ENCODE results near the gene MED23. TPM values are rescaled to one million over a fixed set of nuclear protein-coding genes. Genes with fewer than 3 reads are reported as not detected.

The MED23 gene
- total RNA-seq, 4 donors from 2014 or later: 17.1 to 21.2 (median 18.7) TPM

GRCh38 chr6:131629651-131630050 lies 1.6 kb upstream of the MED23 start:
- Histone ChIP-seq H3K4me3 (no peak overlapping the region), H3K27me3 (no peaks in the 10 kb centered on the region), H3K4me1 (peaks cover 14 to 32% (median 28%) of the 10 kb centered on the region in 4 donors), H3K9me3 (no peaks in the 10 kb centered on the region), H3K36me3 (peaks cover 4 to 13% (median 8%) of the 10 kb centered on the region in 4 donors), H3K27ac (replicated peaks in 1 of 4) (no peak overlapping the region)
- 52% methylated on average over 2 of the region's 2 CpGs for WGBS
- no peak for TF ChIP-seq EP300 (IDR thresholded peaks at IDR 0.05)
- TF ChIP-seq POLR2AphosphoS5 (IDR thresholded peaks at IDR 0.05): no peak
- TF ChIP-seq, protein P1, sequence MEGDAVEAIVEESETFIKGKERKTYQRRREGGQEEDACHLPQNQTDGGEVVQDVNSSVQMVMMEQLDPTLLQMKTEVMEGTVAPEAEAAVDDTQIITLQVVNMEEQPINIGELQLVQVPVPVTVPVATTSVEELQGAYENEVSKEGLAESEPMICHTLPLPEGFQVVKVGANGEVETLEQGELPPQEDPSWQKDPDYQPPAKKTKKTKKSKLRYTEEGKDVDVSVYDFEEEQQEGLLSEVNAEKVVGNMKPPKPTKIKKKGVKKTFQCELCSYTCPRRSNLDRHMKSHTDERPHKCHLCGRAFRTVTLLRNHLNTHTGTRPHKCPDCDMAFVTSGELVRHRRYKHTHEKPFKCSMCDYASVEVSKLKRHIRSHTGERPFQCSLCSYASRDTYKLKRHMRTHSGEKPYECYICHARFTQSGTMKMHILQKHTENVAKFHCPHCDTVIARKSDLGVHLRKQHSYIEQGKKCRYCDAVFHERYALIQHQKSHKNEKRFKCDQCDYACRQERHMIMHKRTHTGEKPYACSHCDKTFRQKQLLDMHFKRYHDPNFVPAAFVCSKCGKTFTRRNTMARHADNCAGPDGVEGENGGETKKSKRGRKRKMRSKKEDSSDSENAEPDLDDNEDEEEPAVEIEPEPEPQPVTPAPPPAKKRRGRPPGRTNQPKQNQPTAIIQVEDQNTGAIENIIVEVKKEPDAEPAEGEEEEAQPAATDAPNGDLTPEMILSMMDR (IDR thresholded peaks at IDR 0.05): no peak
- TF ChIP-seq POLR2A (IDR thresholded peaks at IDR 0.05; ENCODE audit: low read depth): no peak
- intact Hi-C loops (cut with DNase I): no loop called here
- no peak for DNase-seq (ENCODE audit: extremely low spot score)

DNA sequence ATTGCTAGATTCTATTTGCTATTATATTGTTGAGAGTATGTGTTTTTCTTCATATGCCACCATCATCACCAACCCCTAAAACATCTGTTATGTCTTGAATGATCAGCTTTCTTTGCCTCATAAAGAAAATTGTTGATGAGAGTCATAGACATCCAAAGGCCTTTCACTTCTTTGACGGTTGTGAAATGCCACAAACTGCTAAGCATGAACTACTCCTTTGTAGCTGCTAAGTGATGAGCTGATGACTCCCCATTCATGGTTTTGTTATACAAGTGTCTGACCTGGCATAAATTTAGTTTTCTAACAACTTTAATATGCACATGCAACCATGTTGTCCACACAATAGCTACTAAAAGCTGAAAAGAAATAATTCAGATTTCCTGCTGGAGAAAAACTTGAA lies 684 bp upstream of the MED23 start:
- peak overlapping the region; percentile 64 to 92 (median 82) for H3K4me3 ChIP-seq
- no peaks in the 10 kb centered on the region for H3K27me3 ChIP-seq
- 17% methylated on average over 1 of the region's 1 CpG for WGBS
- DNase-seq (ENCODE audit: extremely low spot score): no peak
- H3K36me3 ChIP-seq: peaks cover 14 to 22% (median 17%) of the 10 kb centered on the region in 4 donors
- H3K4me1 ChIP-seq: peaks cover 14 to 32% (median 28%) of the 10 kb centered on the region in 4 donors
- TF ChIP-seq POLR2A (IDR thresholded peaks at IDR 0.05; ENCODE audit: low read depth) (no peak), EP300 (IDR thresholded peaks at IDR 0.05) (no peak), POLR2AphosphoS5 (IDR thresholded peaks at IDR 0.05) (no peak)
- TF ChIP-seq, protein P1 (IDR thresholded peaks at IDR 0.05): no peak
- peak overlapping the region in 3 of 4 donors; percentile 74 to 80 (median 78) for H3K27ac ChIP-seq (replicated peaks in 1 of 4)
- no peaks in the 10 kb centered on the region for H3K9me3 ChIP-seq
- intact Hi-C loops (cut with DNase I): no loop called here

GRCh38 chr6:131615275-131615674 lies 12.8 kb downstream of the MED23 start:
- WGBS: 98% methylated on average over 4 of the region's 4 CpGs
- Histone ChIP-seq H3K4me3 (no peak overlapping the region), H3K27me3 (no peaks in the 10 kb centered on the region), H3K36me3 (peaks cover 61 to 98% (median 87%) of the 10 kb centered on the region in 4 donors), H3K4me1 (no peaks in the 10 kb centered on the region), H3K9me3 (no peaks in the 10 kb centered on the region), H3K27ac (replicated peaks in 1 of 4) (no peak overlapping the region)
- DNase-seq (ENCODE audit: extremely low spot score): no peak
- intact Hi-C loops (cut with DNase I): no loop called here
- TF ChIP-seq POLR2A (IDR thresholded peaks at IDR 0.05; ENCODE audit: low read depth) (no peak), EP300 (IDR thresholded peaks at IDR 0.05) (no peak), POLR2AphosphoS5 (IDR thresholded peaks at IDR 0.05) (no peak)
- TF ChIP-seq, protein P1 (IDR thresholded peaks at IDR 0.05): no peak

DNA sequence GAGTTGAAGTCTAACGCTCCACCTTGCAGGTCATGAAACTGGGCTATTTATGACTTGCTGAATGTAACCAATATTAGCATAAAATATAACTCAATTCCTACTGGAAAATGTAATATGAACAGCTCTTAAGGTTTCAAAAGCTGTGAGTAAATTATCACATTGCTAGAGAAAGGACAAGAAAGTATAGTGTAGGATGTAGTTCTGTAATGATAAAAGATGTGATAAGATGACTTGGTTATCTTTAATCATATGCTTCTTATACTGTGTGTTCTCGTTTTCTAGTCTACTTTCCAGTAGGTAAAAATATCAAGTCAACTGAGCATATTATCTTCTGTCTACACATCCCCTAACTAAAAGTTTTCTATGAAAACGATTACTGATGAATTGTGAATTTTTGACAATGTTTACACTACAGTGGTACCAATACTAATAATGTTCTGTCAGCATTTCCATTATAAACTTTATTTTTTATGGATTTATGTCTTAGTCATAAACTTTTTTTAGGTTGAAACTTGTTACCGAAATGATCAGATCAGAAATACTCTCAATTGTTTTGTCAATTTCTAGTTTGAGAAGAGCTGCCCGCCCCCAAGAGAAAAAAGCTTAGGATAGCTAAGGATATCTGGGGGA lies 14.6 kb downstream of the MED23 start:
- H3K27me3 ChIP-seq: no peaks in the 10 kb centered on the region
- H3K27ac ChIP-seq (replicated peaks in 1 of 4): no peak overlapping the region
- no peaks in the 10 kb centered on the region for H3K9me3 ChIP-seq
- TF ChIP-seq, protein P1 (IDR thresholded peaks at IDR 0.05): no peak
- TF ChIP-seq EP300 (IDR thresholded peaks at IDR 0.05): no peak
- no peak for TF ChIP-seq POLR2AphosphoS5 (IDR thresholded peaks at IDR 0.05)
- TF ChIP-seq POLR2A (IDR thresholded peaks at IDR 0.05; ENCODE audit: low read depth): no peak
- H3K4me3 ChIP-seq: no peak overlapping the region
- H3K36me3 ChIP-seq: peaks cover 61 to 98% (median 86%) of the 10 kb centered on the region in 4 donors
- 90% methylated on average over 5 of the region's 5 CpGs for WGBS
- no peak for DNase-seq (ENCODE audit: extremely low spot score)
- intact Hi-C loops (cut with DNase I): no loop called here
- no peaks in the 10 kb centered on the region for H3K4me1 ChIP-seq

Measured in esophagus muscularis mucosa (tissue), 4 donors.